Raji (cell line): ENCODE data around the gene DDX43.

ENCODE experiments used
- POLR2A ChIP-seq: IDR thresholded peaks from 2 replicates; pipeline ENCODE4 v1.6.1; 2011; ENCODE audit warnings: low read depth, low read length, control low read depth; ENCODE audit not compliant: insufficient read depth

DDX43 gene

GRCh38 chr6:73451223-73452106 lies 56.8 kb downstream of the DDX43 start:
- peak; percentile 49 for TF ChIP-seq POLR2A

DNA sequence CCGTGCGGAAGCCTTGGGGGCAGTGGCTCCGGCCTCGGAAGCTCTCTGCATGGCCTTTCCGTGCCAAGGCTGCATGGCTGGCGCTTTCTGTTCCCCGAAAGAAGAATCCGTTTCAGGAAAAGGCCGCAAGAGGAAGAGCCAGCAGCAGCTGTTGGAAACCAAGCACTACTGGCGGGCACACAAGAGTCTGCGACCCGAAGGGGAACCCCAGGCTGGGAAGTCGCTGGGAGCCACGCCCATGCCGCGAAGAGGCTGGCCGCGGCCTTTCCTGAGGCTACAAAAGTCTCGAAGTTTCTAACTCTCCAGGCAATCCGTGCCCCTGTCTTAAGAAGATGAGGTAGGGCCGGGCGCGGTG lies 57.5 kb downstream of the DDX43 start, which contains the start of gene CGAS:
Gene CGAS, minus strand, starts transcription at position 191 of the 355 bp plus-strand sequence. Its CDS starts 116 bp downstream, at position 75.
- no peak for TF ChIP-seq POLR2A

DNA sequence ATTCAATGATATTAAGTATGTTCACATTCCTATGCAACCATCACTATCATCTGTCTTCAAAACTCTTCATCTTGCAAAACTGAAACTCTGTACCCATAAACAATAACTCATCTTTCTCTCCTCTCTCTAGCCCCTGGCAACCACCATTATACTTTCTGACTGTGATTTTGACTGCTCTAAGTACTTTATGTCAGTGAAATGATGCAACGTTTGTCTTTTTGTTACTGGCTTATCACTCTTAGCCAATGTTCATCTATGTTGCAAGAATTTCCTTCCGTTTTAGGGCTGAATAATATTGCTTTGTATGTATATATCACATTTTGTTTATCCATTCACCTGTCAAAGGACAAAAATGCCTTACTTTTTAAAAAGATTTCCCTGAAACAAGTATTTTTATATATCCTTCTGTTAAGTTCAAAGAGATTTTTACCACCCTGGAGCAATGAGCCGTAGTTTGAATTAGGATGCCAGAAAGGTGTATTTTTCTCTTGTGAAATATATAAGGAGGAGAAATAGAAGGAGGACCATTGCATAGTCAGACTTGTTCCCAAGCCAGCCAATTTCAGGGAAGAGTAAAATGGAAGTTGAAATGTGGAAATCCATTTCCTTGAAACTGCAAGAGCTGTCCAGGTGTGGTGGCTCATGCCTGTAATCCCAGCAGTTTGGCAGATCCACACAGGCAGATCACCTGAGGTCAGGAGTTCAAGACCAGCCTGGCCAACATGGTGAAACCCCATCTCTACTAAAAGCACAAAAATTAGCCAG lies 61.4 kb downstream of the DDX43 start:
- no peak for TF ChIP-seq POLR2A

GRCh38 chr6:73460056-73460455 lies 65.4 kb downstream of the DDX43 start:
- no peak for TF ChIP-seq POLR2A

GRCh38 chr6:73461537-73462350 lies 67.1 kb downstream of the DDX43 start, which contains the start of gene MTO1:
Gene MTO1 (plus strand): TSS chr6:73461737. CDS start chr6:73461855, 118 bp downstream.
- peak; percentile 96 for TF ChIP-seq POLR2A
